AG04450 (cell line): ENCODE results near the gene B9D2. TPM values are rescaled to one million over a fixed set of nuclear protein-coding genes. Genes with fewer than 3 reads are reported as not detected.
A peak's percentile ranks its signal among the peaks of the same experiment; 100 is the strongest.

Experiments
- CTCF ChIA-PET: fragments of 300-600, 350-600 bp; formaldehyde crosslinking; extraction: SDS; loops from one replicate; lab custom pipeline; 2022; ENCODE audit warnings: antibody characterized with exemption, inconsistent platforms; lab: Charles Lee
- POLR2A ChIA-PET: fragments of 350-600 bp; formaldehyde crosslinking; extraction: SDS; loops from one replicate; lab custom pipeline; 2021; ENCODE audit warnings: antibody characterized with exemption, inconsistent platforms; lab: Yijun Ruan, JAX
- DNase-seq: peaks from one replicate; pipeline ENCODE4 v3.0.0-alpha.2; 2011; ENCODE audit warnings: low read depth, low spot score
- H3K27ac ChIP-seq: one replicate; pipeline ENCODE4 v1.5.1; 2012; ENCODE audit warnings: low read depth, low read length, control low read depth
- H3K27me3 ChIP-seq: one replicate; pipeline ENCODE4 v1.6.0; 2012; ENCODE audit warnings: low read length; ENCODE audit not compliant: control insufficient read depth, insufficient read depth
- H3K4me3 ChIP-seq: 2 replicates; pipeline ENCODE4 v1.5.1; 2011; ENCODE audit warnings: mild to moderate bottlenecking, low read depth, low read length, control low read depth
- H3K9me3 ChIP-seq: 2 replicates; pipeline ENCODE4 v1.5.1; 2012; ENCODE audit warnings: low read length; ENCODE audit not compliant: control insufficient read depth, insufficient read depth
- CTCF ChIP-seq: IDR thresholded peaks from 2 replicates; pipeline ENCODE4 v1.5.1; 2011; ENCODE audit warnings: low read depth, low read length, control low read depth, inconsistent platforms
- polyA plus RNA-seq: library from polyadenylated mRNA; depleted of rRNA; stranded (reverse); fragments of >200 nt; gene quantifications from 2 replicates; pipeline ENCODE4 v1.2.3, GENCODE V29; 2011

B9D2 gene
- polyA plus RNA-seq, 1 experiment, result 3.9 TPM

GRCh38 chr19:41311613-41312012 is 52.3 kb downstream of the B9D2 start:
- no peaks in the 10 kb centered on the region for H3K27me3 ChIP-seq
- H3K4me3 ChIP-seq, result peak overlapping the region; percentile 93
- no peak for DNase-seq
- ChIA-PET POLR2A (interaction anchor here (1.2 to 1.3 kb wide), 2 partner anchors 10 to 39 kb away, joined by 4 read pairs; no protein-coding TSS in a partner anchor), CTCF (interaction anchor here (0.5 kb wide), 1 partner anchor 10 kb away, joined by 3 read pairs; no protein-coding TSS in a partner anchor)
- no peaks in the 10 kb centered on the region for H3K9me3 ChIP-seq
- TF ChIP-seq CTCF, result no peak
- no peak overlapping the region for H3K27ac ChIP-seq

GRCh38 chr19:41311072-41311471 is 52.9 kb downstream of the B9D2 start:
- TF ChIP-seq CTCF, result no peak
- ChIA-PET POLR2A (interaction anchor here (1.0 to 1.8 kb wide), 4 partner anchors 11 to 47 kb away, joined by 3 to 8 read pairs (median 4); partner anchors contain the start of genes HNRNPUL1 and TGFB1), CTCF (interaction anchor here (0.5 kb wide), 1 partner anchor 10 kb away, joined by 3 read pairs; no protein-coding TSS in a partner anchor)
- H3K4me3 ChIP-seq, result peak overlapping the region; percentile 93
- no peaks in the 10 kb centered on the region for H3K27me3 ChIP-seq
- no peaks in the 10 kb centered on the region for H3K9me3 ChIP-seq
- H3K27ac ChIP-seq, result peak overlapping the region; percentile 98
- DNase-seq, result no peak

GRCh38 chr19:41310033-41310831 is 53.7 kb downstream of the B9D2 start, which contains the start of gene CCDC97:
Gene CCDC97, plus strand, starts transcription at chr19:41310172. Its CDS starts 139 bp downstream, at chr19:41310311.
- peak; percentile 68 for DNase-seq
- Histone ChIP-seq H3K4me3 (peak within 1 kb of the TSS; percentile 93), H3K27ac (peak within 1 kb of the TSS; percentile 98), H3K27me3 (no peaks in the 10 kb centered on the region), H3K9me3 (no peaks in the 10 kb centered on the region)
- ChIA-PET POLR2A (interaction anchor here (1.0 to 1.8 kb wide), 4 partner anchors 40 to 54 kb away, joined by 3 to 8 read pairs (median 4); partner anchors contain the start of genes B9D2, HNRNPUL1 and TGFB1), CTCF (interaction anchor here (0.8 kb wide), 1 partner anchor 12 kb away, joined by 4 read pairs; no protein-coding TSS in a partner anchor)
- TF ChIP-seq CTCF, result no peak

- peak overlapping the region; percentile 98 for H3K27ac ChIP-seq
- no peaks in the 10 kb centered on the region for H3K27me3 ChIP-seq
- no peaks in the 10 kb centered on the region for H3K9me3 ChIP-seq
- CTCF ChIA-PET, result interaction anchor here (0.6 to 2.9 kb wide), 35 partner anchors 8 to 590 kb away, joined by 3 to 72 read pairs (median 4); partner anchors contain the start of genes DMAC2 and RAB4B
- no peak for TF ChIP-seq CTCF
- H3K4me3 ChIP-seq, result peak overlapping the region; percentile 93
- POLR2A ChIA-PET, result interaction anchor here (0.7 to 1.8 kb wide), 7 partner anchors 8 to 55 kb away, joined by 4 to 8 read pairs (median 5); partner anchors contain the start of genes B9D2 and TGFB1
- DNase-seq, result no peak
Measured at GRCh38 chr19:41309180-41310032, 54.5 kb downstream of the B9D2 start.
